ENCODE results near the gene PRKAG2.

DNA sequence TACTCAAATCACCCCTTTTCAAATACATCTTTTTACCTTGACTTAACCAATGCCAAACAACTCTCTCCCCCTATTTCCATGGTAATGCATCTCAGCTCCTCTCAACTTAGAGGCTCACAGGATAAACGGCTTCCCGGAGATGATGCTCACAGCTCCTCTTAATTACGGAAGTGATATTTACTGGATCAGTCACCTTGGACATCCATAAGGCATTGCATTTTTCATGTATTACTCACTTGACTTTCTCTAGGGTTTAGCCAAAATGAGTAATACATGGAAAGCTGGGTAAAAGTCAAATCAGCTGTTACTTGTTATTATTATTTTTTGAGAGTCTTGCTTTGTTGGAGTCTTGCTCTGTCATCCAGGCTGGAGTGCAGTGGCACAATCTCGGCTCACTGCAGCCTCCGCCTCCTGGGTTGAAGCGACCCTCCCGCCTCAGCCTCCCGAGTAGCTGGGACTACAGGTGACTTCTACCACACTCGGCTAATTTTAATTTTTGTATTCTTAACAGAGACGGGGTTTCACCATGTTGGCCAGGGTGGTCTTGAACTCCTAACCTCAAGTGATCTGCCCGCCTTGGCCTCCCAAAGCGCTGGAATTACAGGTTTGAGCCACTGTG, 283.9 kb downstream of the PRKAG2 start:
- TF ChIP-seq, protein P1, sequence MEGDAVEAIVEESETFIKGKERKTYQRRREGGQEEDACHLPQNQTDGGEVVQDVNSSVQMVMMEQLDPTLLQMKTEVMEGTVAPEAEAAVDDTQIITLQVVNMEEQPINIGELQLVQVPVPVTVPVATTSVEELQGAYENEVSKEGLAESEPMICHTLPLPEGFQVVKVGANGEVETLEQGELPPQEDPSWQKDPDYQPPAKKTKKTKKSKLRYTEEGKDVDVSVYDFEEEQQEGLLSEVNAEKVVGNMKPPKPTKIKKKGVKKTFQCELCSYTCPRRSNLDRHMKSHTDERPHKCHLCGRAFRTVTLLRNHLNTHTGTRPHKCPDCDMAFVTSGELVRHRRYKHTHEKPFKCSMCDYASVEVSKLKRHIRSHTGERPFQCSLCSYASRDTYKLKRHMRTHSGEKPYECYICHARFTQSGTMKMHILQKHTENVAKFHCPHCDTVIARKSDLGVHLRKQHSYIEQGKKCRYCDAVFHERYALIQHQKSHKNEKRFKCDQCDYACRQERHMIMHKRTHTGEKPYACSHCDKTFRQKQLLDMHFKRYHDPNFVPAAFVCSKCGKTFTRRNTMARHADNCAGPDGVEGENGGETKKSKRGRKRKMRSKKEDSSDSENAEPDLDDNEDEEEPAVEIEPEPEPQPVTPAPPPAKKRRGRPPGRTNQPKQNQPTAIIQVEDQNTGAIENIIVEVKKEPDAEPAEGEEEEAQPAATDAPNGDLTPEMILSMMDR (IDR thresholded peaks at IDR 0.05; ENCODE audit: insufficient read depth, low read length, poor library complexity, severe bottlenecking), result no peak
- TF ChIP-seq EZH2phosphoT487 (conservative IDR thresholded peaks at IDR 0.05; ENCODE audit: low read length), result no peak
